Erythroblast (primary cell): Measurements from ENCODE around the gene PPP1R1B.
A peak's percentile ranks its signal among the peaks of the same experiment; 100 is the strongest.

Source experiments
- GATA1 ChIP-seq: IDR thresholded peaks from 2 replicates; pipeline ENCODE4 v1.6.1; 2011; ENCODE audit warnings: low read depth, mild to moderate bottlenecking, control low read depth, low read length, moderate library complexity
- POLR2A ChIP-seq: IDR thresholded peaks from 2 replicates; pipeline ENCODE4 v1.6.1; 2011; ENCODE audit warnings: mild to moderate bottlenecking, low read length

- TF ChIP-seq POLR2A, result peak; percentile 29
- TF ChIP-seq GATA1, result no peak
Measured at GRCh38 chr17:39674702-39675389, 48.1 kb downstream of the PPP1R1B start.
